ENCODE results near the gene PEMT. TPM values are rescaled to one million over a fixed set of nuclear protein-coding genes. Genes with fewer than 3 reads are reported as not detected.

PEMT gene
- total and polyA plus RNA-seq, 9 of the 15 experiments (the other 6 are each of a cell fraction or from before 2014, with no cell fraction given), result 1.4 to 36.4 (median 13.6) TPM

- TF ChIP-seq PBX2 (CRISPR knock-in tag; IDR thresholded peaks at IDR 0.05; ENCODE audit: low read depth), result no peak
- TF ChIP-seq PBX2 (tag; conservative IDR thresholded peaks at IDR 0.05; ENCODE audit: low read depth), result no peak
- no peak for TF ChIP-seq EWSR1 (IDR thresholded peaks at IDR 0.05; ENCODE audit: borderline replicate concordance, low read depth, partially characterized antibody)
- TF ChIP-seq CCAR2 (IDR thresholded peaks at IDR 0.05; ENCODE audit: low read depth, low read length), result no peak
- TF ChIP-seq SMARCB1 (IDR thresholded peaks at IDR 0.05; ENCODE audit: insufficient read length, low read depth), result no peak
- no peak for TF ChIP-seq SRF (CRISPR knock-in tag; IDR thresholded peaks at IDR 0.05)
These were observed 46.3 kb downstream of the PEMT start (continued) for GRCh38 chr17:17545031-17545820.

All from K562 (cell line).